Activated T-cell treated with anti-CD3 and anti-CD28 coated beads, Interleukin-2, amount 50 U/mL, for 24 hours (primary cell): ENCODE results near the gene HOXD9.

ENCODE experiments used
- DNase-seq: peaks from one replicate; pipeline ENCODE4 v3.0.0-alpha.2; 2020
- H3K27ac Mint-ChIP-seq: 2 replicates; pipeline ENCODE4 v1.8.0; 2020; ENCODE audit warnings: mild to moderate bottlenecking, mixed read lengths
- H3K27me3 Mint-ChIP-seq: 2 replicates; pipeline ENCODE4 v1.8.0; 2020; ENCODE audit warnings: mixed read lengths
- H3K36me3 Mint-ChIP-seq: 2 replicates; pipeline ENCODE4 v1.8.0; 2020; ENCODE audit warnings: low read depth, mixed read lengths
- H3K4me1 Mint-ChIP-seq: 2 replicates; pipeline ENCODE4 v1.8.0; 2020; ENCODE audit warnings: low read depth, mixed read lengths
- H3K4me3 Mint-ChIP-seq: 2 replicates; pipeline ENCODE4 v1.8.0; 2020; ENCODE audit warnings: mild to moderate bottlenecking, moderate library complexity, mixed read lengths
- H3K9me3 Mint-ChIP-seq: 2 replicates; pipeline ENCODE4 v1.8.0; 2020; ENCODE audit warnings: mixed read lengths

The HOXD9 gene

DNA sequence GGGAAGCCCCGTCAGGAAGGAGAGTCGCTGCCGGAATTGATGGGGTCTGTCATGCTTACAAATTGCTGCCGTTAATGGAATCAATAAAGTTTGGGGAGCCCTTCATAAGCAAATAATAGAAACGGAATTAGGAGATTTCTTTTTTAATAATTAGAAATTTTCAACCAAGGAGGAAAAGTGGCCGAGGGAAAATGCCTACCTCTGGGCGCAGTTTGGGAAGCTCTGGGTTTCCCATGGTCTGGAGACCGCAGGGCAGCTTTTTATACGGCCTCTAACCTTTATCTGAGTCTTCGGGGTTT, 40.0 kb upstream of the HOXD9 start:
- Mint-ChIP-seq H3K9me3 (peaks cover 17% of the 10 kb centered on the region), H3K27me3 (peaks cover 90% of the 10 kb centered on the region), H3K36me3 (peaks cover 9% of the 10 kb centered on the region), H3K4me3 (no peak overlapping the region), H3K4me1 (peaks cover 18% of the 10 kb centered on the region), H3K27ac (peak overlapping the region; percentile 79)
- DNase-seq = no peak

DNA sequence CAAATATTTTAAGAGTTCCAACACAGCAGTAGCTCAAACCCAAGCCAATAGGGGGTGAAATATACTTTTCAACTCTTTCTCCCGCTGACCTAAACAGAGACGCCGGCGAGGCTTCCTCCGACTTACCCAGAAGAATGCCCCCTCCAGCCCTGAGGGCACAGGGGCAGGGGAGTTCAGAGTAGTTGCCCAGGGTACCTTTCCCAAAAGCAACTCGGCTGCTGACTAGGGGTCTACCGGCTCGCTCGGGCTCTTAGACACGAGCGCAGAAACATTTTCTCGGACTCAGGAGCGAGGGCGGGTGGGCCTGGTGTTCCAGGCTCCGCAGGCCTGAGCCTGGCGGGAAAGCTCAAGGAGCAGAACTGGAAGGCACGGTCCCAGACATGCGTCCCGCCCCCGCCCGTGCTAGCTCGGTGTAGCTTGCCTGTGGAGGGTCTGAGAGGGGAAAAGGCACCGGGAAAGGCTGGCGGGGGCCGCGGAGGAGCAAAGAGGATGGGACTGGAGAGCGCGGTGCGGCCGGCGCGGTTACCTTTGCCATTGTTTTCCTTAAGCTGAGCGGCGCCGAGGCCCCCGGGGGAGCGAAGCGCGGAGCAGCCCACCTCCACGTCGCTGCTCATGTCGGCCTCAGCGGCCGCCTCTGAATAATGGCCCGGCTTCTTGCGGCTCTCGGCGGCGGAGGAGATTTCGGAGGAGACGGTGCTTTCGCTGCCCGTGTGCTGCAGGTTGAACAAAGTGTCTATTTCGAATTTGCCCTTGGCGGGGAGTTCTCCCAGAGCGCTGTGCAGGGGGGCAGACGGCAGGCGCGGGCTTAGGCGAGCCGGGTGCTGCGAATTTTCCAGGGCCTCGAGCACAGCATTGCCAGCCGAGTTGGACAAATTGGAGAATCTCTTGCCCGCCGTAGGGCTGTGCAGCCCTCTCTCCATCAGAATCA, 39.4 kb upstream of the HOXD9 start:
- Mint-ChIP-seq H3K9me3 (peaks cover 17% of the 10 kb centered on the region), H3K4me3 (no peak overlapping the region), H3K27me3 (peaks cover 94% of the 10 kb centered on the region), H3K4me1 (peaks cover 18% of the 10 kb centered on the region), H3K27ac (peak overlapping the region; percentile 79), H3K36me3 (peaks cover 9% of the 10 kb centered on the region)
- peak; percentile 28 for DNase-seq

DNA sequence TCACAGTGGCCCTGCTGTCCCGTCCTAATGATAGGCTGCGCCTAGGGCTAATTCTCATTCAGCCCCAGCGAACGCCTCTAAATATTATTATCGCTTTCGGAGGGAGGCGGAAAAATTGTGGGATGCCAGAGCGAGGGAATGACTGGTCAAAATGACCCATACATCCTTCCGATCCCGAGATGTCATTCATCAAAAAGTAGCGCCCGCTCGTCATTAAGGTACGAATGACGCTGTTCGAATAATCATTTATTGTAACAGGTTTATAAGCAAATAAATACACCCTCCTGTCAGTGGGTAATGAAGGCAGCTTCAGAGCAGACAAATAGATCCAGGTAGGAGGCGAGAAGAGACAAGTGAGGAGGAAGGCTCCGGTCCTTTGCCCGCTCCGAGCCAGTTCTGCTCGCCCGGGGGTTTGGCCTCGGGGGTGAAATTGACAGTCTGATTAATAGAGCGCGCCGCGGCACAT, 38.7 kb upstream of the HOXD9 start, which contains the start of gene EVX2:
TSS of gene EVX2 (minus strand) at position 167 of the 466 bp plus-strand sequence. CDS start 186 bp downstream, outside the sequence.
- peaks cover 10% of the 10 kb centered on the region for H3K9me3 Mint-ChIP-seq

DNA sequence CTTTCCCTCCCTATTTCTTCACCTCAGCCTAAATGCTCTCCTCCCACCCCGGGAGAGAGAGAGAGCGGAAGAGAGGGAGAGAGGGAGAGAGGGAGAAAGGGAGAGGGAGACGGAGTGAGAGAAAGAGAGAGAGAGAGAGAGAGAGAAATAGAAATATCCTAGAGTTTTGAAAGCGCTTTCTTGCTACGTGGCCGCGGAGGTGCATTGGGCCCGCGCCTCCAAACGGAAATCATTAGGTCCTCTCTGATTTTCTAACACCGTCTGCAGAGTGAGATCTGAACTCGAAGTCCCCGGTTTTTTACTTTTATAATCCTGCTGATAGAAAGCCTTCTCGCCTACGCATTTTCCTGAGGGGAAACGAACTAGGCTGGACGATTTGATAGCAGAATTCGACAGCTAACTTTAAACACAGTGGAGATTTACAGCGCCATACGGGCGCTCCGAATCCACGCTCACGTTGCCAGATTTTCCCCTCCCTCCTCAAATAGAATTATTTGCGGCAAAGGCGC, 37.9 kb upstream of the HOXD9 start:
- H3K4me1 Mint-ChIP-seq = peaks cover 15% of the 10 kb centered on the region

More for the DNA sequence above, 38.7 kb upstream of the HOXD9 start, which contains the start of gene EVX2:
- Mint-ChIP-seq H3K36me3 (peaks cover 9% of the 10 kb centered on the region), H3K4me3 (no peak within 1 kb of the TSS), H3K27me3 (peaks cover 94% of the 10 kb centered on the region), H3K4me1 (peaks cover 22% of the 10 kb centered on the region), H3K27ac (peak within 1 kb of the TSS; percentile 79)
- peak; percentile 28 for DNase-seq

DNA sequence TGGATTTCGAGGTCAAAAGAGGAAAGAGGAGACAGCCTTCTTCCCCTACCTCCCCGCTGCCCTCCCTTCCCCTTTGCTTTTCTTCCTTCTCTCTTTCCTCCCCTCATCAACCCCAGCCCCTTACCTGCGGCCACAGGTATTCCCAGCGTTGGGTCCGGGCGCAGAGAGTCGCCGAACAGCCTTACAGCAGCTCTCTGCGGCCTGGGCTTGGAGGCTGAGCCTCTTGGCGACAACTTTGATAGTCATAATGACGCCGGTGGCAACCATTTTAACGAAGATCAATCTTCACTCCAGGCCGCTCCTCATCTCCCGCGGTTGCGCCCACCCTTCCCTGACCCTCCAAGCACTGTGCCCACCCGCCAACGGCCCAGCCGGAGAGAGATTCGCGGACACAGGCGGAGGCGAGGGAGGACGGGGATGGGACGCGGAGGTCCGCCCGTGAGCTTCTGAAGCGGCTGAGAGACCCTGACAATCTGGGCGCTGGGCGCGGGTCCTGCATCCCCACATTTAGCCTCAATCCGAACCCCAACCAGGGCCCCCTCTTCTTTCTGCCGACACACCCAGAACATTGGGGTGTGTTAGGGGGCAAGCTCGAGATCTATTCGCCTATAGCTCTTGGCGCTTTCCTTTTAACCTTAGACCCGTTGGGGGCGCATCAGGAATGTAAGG, 37.3 kb upstream of the HOXD9 start:
- no peak overlapping the region for H3K4me3 Mint-ChIP-seq
- H3K9me3 Mint-ChIP-seq = peaks cover 10% of the 10 kb centered on the region
- peak overlapping the region; percentile 47 for H3K27ac Mint-ChIP-seq
- DNase-seq = peak; percentile 27
- H3K4me1 Mint-ChIP-seq = peaks cover 14% of the 10 kb centered on the region
- H3K36me3 Mint-ChIP-seq = peaks cover 3% of the 10 kb centered on the region
- H3K27me3 Mint-ChIP-seq = peaks cover 99% of the 10 kb centered on the region

More for the DNA sequence above, 37.9 kb upstream of the HOXD9 start:
- DNase-seq = peak; percentile 24
- H3K27ac Mint-ChIP-seq = peak overlapping the region; percentile 47
- H3K36me3 Mint-ChIP-seq = peaks cover 3% of the 10 kb centered on the region
- no peak overlapping the region for H3K4me3 Mint-ChIP-seq
- peaks cover 94% of the 10 kb centered on the region for H3K27me3 Mint-ChIP-seq
- H3K9me3 Mint-ChIP-seq = peaks cover 10% of the 10 kb centered on the region

DNA sequence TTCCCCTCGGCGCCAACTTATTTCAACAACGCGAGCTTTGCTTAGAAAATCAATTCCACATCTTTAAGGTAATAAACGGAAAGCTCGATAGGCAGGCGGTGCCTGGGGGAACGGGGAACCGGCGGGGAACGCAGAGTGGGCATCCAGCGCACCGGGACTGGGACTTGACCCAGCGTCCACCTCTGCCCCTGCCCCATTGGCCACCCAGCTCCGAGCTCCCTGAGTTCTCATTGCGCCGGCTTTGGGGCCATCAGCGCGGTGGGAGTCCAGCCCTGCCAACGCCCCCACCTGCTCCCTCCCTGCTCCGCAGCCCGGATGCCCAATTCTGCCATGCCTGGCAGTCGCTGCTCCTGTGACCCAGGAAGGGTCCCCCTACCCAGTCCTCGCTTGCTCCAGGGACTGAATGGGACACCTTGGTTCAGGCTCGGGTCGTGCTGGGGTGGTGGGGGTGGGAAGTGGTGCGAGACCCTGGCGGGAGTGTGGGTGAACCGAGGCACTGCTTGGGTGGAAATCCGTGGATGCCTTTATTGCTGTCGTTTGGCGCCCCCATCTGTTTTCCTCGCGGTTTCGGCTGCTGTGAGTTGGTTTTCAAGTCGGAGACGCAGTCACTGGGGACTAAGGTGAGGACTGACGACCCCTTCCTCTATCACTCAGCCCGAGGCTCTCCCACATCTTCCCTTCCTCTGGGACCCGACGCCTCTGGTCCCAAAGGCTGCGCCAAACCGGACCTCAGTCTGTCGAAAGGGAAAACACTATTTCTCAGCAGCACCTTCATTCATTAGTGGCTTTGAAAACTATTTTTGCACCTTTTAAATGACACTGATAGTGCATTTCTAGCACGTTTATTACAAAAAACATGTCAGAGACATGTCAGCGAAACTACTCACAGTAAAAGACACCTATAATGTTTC, 36.4 kb upstream of the HOXD9 start:
- peak; percentile 26 for DNase-seq
- Mint-ChIP-seq H3K4me1 (peaks cover 9% of the 10 kb centered on the region), H3K27me3 (peaks cover 100% of the 10 kb centered on the region), H3K9me3 (peaks cover 13% of the 10 kb centered on the region), H3K4me3 (no peak overlapping the region), H3K27ac (no peak overlapping the region), H3K36me3 (peaks cover 3% of the 10 kb centered on the region)

DNA sequence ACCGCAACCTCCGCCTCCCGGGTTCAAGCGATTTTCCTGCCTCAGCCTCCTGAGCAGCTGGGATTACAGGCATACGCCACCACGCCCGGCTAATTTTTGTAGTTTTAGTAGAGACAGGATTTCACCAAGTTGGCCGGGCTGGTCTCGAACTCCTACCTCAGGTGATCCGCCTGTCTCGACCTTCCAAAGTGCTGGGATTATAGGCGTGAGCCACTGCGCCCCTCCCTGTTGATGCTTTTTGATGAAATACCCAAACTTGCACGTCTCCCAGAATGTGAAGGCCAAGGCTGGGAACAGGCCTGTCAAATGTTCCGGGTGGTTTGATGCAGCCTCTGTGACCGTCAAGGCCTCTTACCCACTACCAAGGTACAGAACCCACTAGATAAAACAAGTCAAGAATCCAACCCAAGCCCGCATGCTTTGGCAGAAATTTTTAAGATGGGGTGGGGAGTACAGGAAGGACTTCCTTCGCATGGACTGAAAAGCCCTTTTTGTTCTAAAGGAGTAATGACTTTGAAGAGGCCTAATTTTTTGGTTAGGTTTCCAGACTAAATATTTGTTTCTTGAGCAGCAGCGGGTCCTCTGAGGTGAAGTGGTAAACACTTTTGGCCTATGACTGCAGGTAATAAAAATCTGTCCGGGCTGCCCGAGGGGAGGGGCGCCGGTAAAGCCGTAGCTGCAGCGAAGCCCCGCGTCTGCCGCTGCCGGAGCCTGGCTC, 35.0 kb upstream of the HOXD9 start:
- Mint-ChIP-seq H3K4me1 (peaks cover 10% of the 10 kb centered on the region), H3K27ac (no peak overlapping the region), H3K27me3 (peaks cover 98% of the 10 kb centered on the region), H3K4me3 (no peak overlapping the region), H3K36me3 (peaks cover 3% of the 10 kb centered on the region), H3K9me3 (peaks cover 10% of the 10 kb centered on the region)
- no peak for DNase-seq

DNA sequence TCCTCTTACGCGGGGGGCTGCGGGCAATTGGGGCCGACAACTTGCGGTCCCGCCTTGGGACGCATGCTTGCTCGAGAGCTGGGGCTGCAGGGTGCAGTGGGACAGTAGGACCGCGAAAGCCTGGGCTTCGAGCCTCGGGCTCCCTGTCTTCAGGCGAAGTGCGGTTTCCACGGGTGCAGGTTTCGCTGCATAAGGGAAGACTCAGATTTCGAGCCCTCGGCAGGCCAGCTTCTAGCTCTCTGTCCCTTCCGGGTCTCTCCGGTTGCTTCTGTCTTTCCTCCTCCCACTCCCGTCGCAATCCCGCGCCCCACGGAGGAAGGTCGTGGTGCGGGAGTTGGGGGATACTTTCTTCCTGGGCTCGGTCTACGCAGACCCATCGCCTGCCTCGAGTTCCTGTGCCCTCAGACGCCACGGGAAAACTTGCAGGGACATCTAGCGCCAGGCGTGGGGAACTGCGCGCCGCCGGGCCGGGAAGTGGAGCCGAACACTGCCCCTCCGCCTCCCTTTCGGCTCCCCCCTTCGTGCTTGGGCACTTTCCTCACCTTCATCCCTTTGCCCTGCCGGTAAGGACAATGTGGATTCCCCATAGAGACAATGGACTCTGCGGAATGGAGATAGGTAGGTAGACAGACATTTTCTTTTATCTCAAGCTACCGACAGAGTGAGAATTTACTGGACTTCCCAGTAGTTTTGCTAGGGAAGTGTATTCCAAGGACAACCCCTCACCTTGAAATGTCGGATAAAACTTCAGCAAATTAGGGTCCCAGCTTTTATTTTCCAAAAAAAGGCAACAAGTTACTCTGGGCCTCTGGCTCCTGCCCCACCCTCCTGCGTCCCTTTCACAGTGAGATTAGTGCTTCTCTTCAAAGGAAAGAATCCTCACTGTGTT, 34.2 kb upstream of the HOXD9 start:
- Mint-ChIP-seq H3K27me3 (peaks cover 93% of the 10 kb centered on the region), H3K36me3 (no peaks in the 10 kb centered on the region), H3K9me3 (peaks cover 10% of the 10 kb centered on the region), H3K27ac (no peak overlapping the region), H3K4me1 (peaks cover 13% of the 10 kb centered on the region), H3K4me3 (peak overlapping the region; percentile 55)
- DNase-seq = peak; percentile 48

DNA sequence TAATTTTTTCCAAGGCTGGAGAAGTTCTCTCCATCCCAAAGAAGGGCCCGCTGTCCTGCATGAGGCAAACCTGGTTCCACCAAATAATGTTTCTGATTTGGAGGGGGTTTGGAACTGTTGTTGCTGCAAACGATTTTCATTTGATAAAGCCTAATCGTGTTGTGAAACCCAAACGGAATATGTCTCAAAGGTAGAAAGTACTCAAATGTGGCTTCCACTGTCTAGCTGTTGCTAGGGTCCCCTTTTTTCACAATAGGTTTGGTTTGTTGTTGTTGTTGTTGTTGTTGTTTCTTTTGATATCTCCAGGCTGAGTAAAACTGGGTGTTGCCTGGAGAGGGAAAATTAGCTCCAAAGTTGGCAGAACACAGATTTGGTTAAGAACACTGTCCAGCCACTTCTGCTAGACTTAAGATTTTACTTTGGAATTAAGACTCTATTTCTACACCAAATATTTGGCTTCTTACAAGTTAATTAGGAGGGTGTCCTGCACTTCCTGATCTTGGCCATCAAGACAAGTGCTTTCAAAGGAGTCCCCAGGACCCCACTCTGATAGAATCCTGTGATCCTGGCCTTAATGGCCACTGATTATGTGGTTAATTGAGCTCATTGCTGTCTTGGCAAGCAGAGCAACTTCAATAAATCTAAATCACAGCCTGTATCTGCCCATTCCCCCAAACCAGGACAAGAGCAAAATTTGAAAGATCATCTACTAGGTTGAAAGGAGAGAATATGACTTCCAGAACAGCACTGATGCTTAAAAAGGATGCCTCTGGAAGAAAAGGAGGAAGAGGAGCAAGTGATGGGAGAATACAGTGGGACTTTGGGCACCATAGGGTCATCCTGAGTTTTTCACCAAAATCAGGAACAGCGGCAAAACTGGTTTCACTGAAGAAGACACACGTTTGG, 33.3 kb upstream of the HOXD9 start:
- Mint-ChIP-seq H3K27me3 (peaks cover 93% of the 10 kb centered on the region), H3K4me3 (no peak overlapping the region), H3K27ac (no peak overlapping the region), H3K9me3 (peaks cover 8% of the 10 kb centered on the region), H3K4me1 (peaks cover 21% of the 10 kb centered on the region), H3K36me3 (no peaks in the 10 kb centered on the region)
- no peak for DNase-seq

DNA sequence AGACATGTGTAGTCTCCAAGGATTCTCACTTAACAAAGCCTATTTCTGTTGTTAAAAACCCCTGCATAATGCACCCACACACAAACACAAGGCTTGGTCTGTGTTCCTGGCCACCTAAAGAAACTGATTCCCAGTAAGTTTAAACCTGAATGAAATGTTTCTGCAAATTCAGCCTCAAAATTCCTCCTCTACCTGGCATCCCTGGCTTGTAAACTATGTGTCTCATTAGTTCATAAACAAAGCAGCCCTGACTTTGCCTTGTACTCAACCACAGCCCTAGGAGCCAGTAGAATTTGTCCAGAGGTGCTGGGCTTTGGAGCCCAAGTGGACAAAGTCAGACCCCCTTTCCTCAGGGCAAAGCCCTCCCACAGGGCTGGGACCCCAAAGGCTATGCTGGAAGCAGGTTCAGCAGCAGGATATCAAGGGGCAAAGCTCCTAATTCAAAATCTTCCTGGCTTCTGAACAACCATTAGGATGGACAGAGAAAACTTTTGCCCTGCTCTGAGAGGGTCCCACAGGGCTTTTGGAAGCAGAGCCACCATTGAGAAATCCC, 32.6 kb upstream of the HOXD9 start:
- Mint-ChIP-seq H3K27ac (no peak overlapping the region), H3K27me3 (peaks cover 93% of the 10 kb centered on the region), H3K36me3 (no peaks in the 10 kb centered on the region), H3K9me3 (peaks cover 8% of the 10 kb centered on the region), H3K4me3 (no peak overlapping the region), H3K4me1 (peaks cover 21% of the 10 kb centered on the region)
- DNase-seq = no peak

DNA sequence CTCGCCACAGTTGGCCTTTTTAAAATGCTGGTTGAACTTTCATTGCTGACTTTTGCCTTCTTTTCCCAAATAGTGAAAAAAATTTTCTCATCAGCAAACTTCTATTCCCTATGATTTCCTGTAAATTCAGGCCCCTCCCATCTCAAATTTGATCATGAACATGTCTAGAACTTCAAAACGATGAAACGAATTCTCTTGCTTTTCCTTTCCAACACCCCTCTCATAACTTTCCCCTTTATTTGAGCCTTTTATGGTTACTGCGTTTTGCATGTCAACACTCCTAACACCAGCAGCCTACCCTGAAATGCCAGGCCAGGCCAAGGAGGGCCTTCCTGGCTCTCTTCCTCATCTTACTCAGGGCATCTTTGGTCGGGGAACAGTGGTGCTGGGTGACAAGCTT, 31.7 kb upstream of the HOXD9 start:
- Mint-ChIP-seq H3K27ac (no peak overlapping the region), H3K27me3 (peaks cover 93% of the 10 kb centered on the region), H3K9me3 (peaks cover 8% of the 10 kb centered on the region), H3K4me3 (no peak overlapping the region), H3K36me3 (no peaks in the 10 kb centered on the region), H3K4me1 (peaks cover 21% of the 10 kb centered on the region)
- no peak for DNase-seq
